ENCODE data around the gene INHBE.
"Not testable (repeated sequence)": the region's sequence is repeated elsewhere in the genome, so short reads cannot be mapped to it uniquely, and the experiment has no call there.

The INHBE gene

GRCh38 chr12:57476162-57476992 lies 21.3 kb downstream of the INHBE start:
- no peak for DNase-seq (ENCODE audit: low spot score)

GRCh38 chr12:57476993-57477709 lies 22.0 kb downstream of the INHBE start:
- DNase-seq (ENCODE audit: low spot score) = no peak

GRCh38 chr12:57477710-57478681 lies 22.9 kb downstream of the INHBE start:
- no peak for DNase-seq (ENCODE audit: low spot score)

GRCh38 chr12:57479043-57479375 lies 23.9 kb downstream of the INHBE start:
- DNase-seq (ENCODE audit: low spot score) = no peak

- no peak for DNase-seq (ENCODE audit: low spot score)
Observed at GRCh38 chr12:57479376-57480115, 24.4 kb downstream of the INHBE start, which contains the start of gene ARHGAP9. Gene ARHGAP9, minus strand, starts transcription at chr12:57479866. Its CDS starts 460 bp downstream, at chr12:57479406.

- no peak for DNase-seq (ENCODE audit: low spot score)
Observed at GRCh38 chr12:57481671-57482070, 26.6 kb downstream of the INHBE start.

GRCh38 chr12:57483466-57483865 lies 28.4 kb downstream of the INHBE start:
- DNase-seq (ENCODE audit: low spot score) = no peak

GRCh38 chr12:57485695-57486094 lies 30.6 kb downstream of the INHBE start:
- no peak for DNase-seq (ENCODE audit: low spot score)

GRCh38 chr12:57487055-57487596 lies 32.0 kb downstream of the INHBE start:
- no peak for DNase-seq (ENCODE audit: low spot score)

GRCh38 chr12:57487597-57488401 lies 32.7 kb downstream of the INHBE start, which contains the start of gene MARS1:
Gene MARS1, plus strand, starts transcription at chr12:57488068. Its CDS starts 23 bp downstream, at chr12:57488091.
- DNase-seq (ENCODE audit: low spot score) = peak; percentile 92

- DNase-seq (ENCODE audit: low spot score) = no peak
Observed at GRCh38 chr12:57488402-57489156, 33.5 kb downstream of the INHBE start.

- no peak for DNase-seq (ENCODE audit: low spot score)
Observed at GRCh38 chr12:57489157-57489641, 34.1 kb downstream of the INHBE start.

- no peak for DNase-seq (ENCODE audit: low spot score)
Observed at GRCh38 chr12:57490126-57490525, 35.0 kb downstream of the INHBE start.

GRCh38 chr12:57491393-57492280 lies 36.5 kb downstream of the INHBE start:
- DNase-seq (ENCODE audit: low spot score) = no peak

- DNase-seq (ENCODE audit: low spot score) = not testable (repeated sequence)
Observed at GRCh38 chr12:57495051-57495701, 40.1 kb downstream of the INHBE start.

- DNase-seq (ENCODE audit: low spot score) = no peak
Observed at GRCh38 chr12:57496822-57497221, 41.7 kb downstream of the INHBE start.

GRCh38 chr12:57497223-57498131 lies 42.4 kb downstream of the INHBE start:
- no peak for DNase-seq (ENCODE audit: low spot score)

All from COLO829 (cell line).